ENCODE measurements around the gene EPHA1.

GRCh38 chr7:143416565-143417149 is 8.0 kb upstream of the EPHA1 start:
- TF ChIP-seq CTCF (conservative IDR thresholded peaks at IDR 0.05; ENCODE audit: low read depth, low read length) = peak; percentile 83
- no peak for TF ChIP-seq EZH2 (IDR thresholded peaks at IDR 0.05; ENCODE audit: borderline replicate concordance, low read depth, low read length, poor library complexity, severe bottlenecking)

Data from A673 (cell line).